ENCODE data around the gene CAMK2D.

CAMK2D gene

GRCh38 chr4:113444386-113444785 is 317.2 kb downstream of the CAMK2D start:
- DNase-seq (ENCODE audit: low read depth), result peak; percentile 70
- H3K4me3 ChIP-seq (ENCODE audit: low read depth, low read length), result no peak overlapping the region
- in situ Hi-C loops (cut with HindIII; ENCODE audit: low sequenced_read_pairs), result no loop called here
- no peak for TF ChIP-seq CTCF (IDR thresholded peaks at IDR 0.05; ENCODE audit: low read depth, low read length, missing control alignments)

DNA sequence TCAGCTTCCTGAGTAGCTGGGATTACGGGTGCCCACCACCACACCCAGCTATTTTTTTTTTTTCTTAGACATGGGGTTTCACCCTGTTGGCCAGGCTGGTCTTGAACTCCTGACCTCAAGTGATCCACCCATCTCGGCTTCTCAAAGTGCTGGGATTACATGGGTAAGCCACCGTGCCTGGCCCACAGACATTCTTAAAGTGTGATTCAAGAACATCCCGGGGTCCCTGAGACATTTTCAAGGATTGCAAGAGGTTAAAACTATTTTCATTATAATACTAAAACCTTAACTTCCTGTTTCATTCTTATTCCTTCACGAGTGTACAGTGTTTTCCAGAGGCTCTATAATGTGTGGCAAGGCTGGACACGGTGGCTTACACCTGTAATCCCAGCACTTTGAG is 318.7 kb downstream of the CAMK2D start:
- no peak for DNase-seq (ENCODE audit: low read depth)
- in situ Hi-C loops (cut with HindIII; ENCODE audit: low sequenced_read_pairs), result no loop called here
- no peak overlapping the region for H3K4me3 ChIP-seq (ENCODE audit: low read depth, low read length)
- TF ChIP-seq CTCF (IDR thresholded peaks at IDR 0.05; ENCODE audit: low read depth, low read length, missing control alignments), result no peak

DNA sequence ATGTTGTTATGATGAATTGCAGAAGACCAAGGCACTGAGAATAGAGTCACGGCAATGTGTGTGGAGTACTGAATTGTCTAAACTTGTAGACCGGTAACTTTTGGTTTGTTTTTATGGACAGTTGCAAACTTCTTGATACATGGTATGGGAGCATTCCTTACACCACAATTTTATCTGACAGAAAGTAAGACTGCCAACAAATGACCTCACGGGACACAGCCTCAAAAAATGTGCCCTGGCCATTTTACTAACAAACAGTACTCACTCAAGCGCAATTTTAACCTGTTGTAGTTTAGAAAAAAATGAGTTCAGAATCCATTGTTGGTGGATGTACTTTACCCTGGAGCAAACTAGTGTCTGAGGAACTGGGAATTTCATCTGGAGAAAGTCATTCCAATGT is 321.2 kb downstream of the CAMK2D start:
- TF ChIP-seq CTCF (IDR thresholded peaks at IDR 0.05; ENCODE audit: low read depth, low read length, missing control alignments), result no peak
- H3K4me3 ChIP-seq (ENCODE audit: low read depth, low read length), result no peak overlapping the region
- no peak for DNase-seq (ENCODE audit: low read depth)
- in situ Hi-C loops (cut with HindIII; ENCODE audit: low sequenced_read_pairs), result no loop called here

- H3K4me3 ChIP-seq (ENCODE audit: low read depth, low read length), result no peak overlapping the region
- in situ Hi-C loops (cut with HindIII; ENCODE audit: low sequenced_read_pairs), result no loop called here
- DNase-seq (ENCODE audit: low read depth), result no peak
- no peak for TF ChIP-seq CTCF (IDR thresholded peaks at IDR 0.05; ENCODE audit: low read depth, low read length, missing control alignments)
Measured at GRCh38 chr4:113438596-113438995, 322.9 kb downstream of the CAMK2D start.

DNA sequence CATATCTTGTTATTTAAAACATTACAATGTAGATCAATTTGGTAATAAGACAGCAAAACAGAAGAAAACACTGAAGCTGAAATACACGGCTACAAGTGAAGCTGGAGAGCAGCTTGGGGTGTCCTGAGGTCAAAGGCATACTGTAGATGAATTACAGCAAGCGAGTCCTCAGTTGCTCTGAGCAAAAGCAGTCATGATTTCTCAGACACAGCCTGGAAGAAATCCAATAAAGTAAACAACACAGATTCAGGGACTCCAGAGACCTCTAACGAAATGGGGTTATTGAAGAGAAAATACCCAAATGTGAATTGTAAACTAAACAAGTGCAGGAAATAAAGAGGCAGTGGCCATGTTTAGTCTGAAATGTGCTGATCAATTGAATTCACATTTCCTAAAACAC is 324.4 kb downstream of the CAMK2D start:
- TF ChIP-seq CTCF (IDR thresholded peaks at IDR 0.05; ENCODE audit: low read depth, low read length, missing control alignments), result no peak
- H3K4me3 ChIP-seq (ENCODE audit: low read depth, low read length), result no peak overlapping the region
- in situ Hi-C loops (cut with HindIII; ENCODE audit: low sequenced_read_pairs), result no loop called here
- DNase-seq (ENCODE audit: low read depth), result no peak

- TF ChIP-seq CTCF (IDR thresholded peaks at IDR 0.05; ENCODE audit: low read depth, low read length, missing control alignments), result no peak
- in situ Hi-C loops (cut with HindIII; ENCODE audit: low sequenced_read_pairs), result no loop called here
- DNase-seq (ENCODE audit: low read depth), result peak; percentile 56
- H3K4me3 ChIP-seq (ENCODE audit: low read depth, low read length), result no peak overlapping the region
Measured at GRCh38 chr4:113436360-113436759, 325.2 kb downstream of the CAMK2D start.

- in situ Hi-C loops (cut with HindIII; ENCODE audit: low sequenced_read_pairs), result no loop called here
- TF ChIP-seq CTCF (IDR thresholded peaks at IDR 0.05; ENCODE audit: low read depth, low read length, missing control alignments), result no peak
- peak; percentile 92 for DNase-seq (ENCODE audit: low read depth)
- H3K4me3 ChIP-seq (ENCODE audit: low read depth, low read length), result no peak overlapping the region
Measured at GRCh38 chr4:113435893-113436292, 325.6 kb downstream of the CAMK2D start.
